ENCODE measurements around the gene GALK1. TPM values are rescaled to one million over a fixed set of nuclear protein-coding genes. Genes with fewer than 3 reads are reported as not detected.
A peak's percentile ranks its signal among the peaks of the same experiment; 100 is the strongest.

Gene GALK1
- total and polyA plus RNA-seq, 9 of the 15 experiments (the other 6 are each of a cell fraction or from before 2014, with no cell fraction given), result 0.45 to 51.6 (median 17.4) TPM

- 72% methylated on average over 16 of the region's 16 CpGs for WGBS (ENCODE audit: insufficient coverage, low coverage, missing lambda C conversion rate)
- Histone ChIP-seq H2AFZ (ENCODE audit: low read depth, low read length) (peak overlapping the region; percentile 92), H3K79me2 (ENCODE audit: control insufficient read depth, insufficient read depth, low read length) (no peaks in the 10 kb centered on the region), H3K4me1 (replicated peaks in 1 of 2; ENCODE audit: control insufficient read depth in 2 of 2, insufficient read depth in 2 of 2, low read length in 2 of 2) (peaks cover 12 to 38% of the 10 kb centered on the region in 2 experiments), H3K9ac (ENCODE audit: insufficient read depth in 1 of 2, low read depth in 2 of 2, low read length in 2 of 2) (peak overlapping the region; percentile 88 to 92), H3K4me2 (ENCODE audit: insufficient read depth, low read length) (peak overlapping the region; percentile 85), H3K36me3 (ENCODE audit: control insufficient read depth, insufficient read depth, low read length) (no peaks in the 10 kb centered on the region), H3K27ac (ENCODE audit: extremely low read depth, low read depth, low read length) (peak overlapping the region; percentile 59), H3K9me3 (replicated peaks; ENCODE audit: control insufficient read depth, insufficient read depth, low read depth, low read length) (no peaks in the 10 kb centered on the region), H4K20me1 (replicated peaks; ENCODE audit: control insufficient read depth, insufficient read depth, low read length) (no peaks in the 10 kb centered on the region; the same call in 1 of the 2 replicates), H3K27me3 (ENCODE audit: control insufficient read depth in 2 of 2, insufficient read depth in 2 of 2, low read length in 2 of 2) (no peaks in the 10 kb centered on the region), H3K9me1 (ENCODE audit: control insufficient read depth, insufficient read depth, low read length) (peaks cover 4% of the 10 kb centered on the region), H3K4me3 (peak overlapping the region; percentile 74)
- intact Hi-C loops (cut with micrococcal nuclease) (loop anchor here (5.0 kb wide), 1 partner anchor 83 kb away; no protein-coding TSS in a partner anchor), in situ Hi-C loops (cut with MboI) (no loop called here)
- peak; percentile 9 for ATAC-seq
- BruUV-seq (replicated peaks), result no TSS peak
- TF ChIP-seq CEBPG (CRISPR knock-in tag; IDR thresholded peaks at IDR 0.05) (peak; percentile 8; the same call in 1 of the 2 replicates), CEBPG (tag; conservative IDR thresholded peaks at IDR 0.05 in 1 of 2, IDR thresholded peaks at IDR 0.05 in 1 of 2) (no peak), SPI1 (IDR thresholded peaks at IDR 0.05; ENCODE audit: borderline replicate concordance, low read depth, low read length) (no peak), ELF1 (tag; IDR thresholded peaks at IDR 0.05) (no peak), SP1 (CRISPR knock-in tag; IDR thresholded peaks at IDR 0.05) (no peak), ESRRA (IDR thresholded peaks at IDR 0.05; ENCODE audit: borderline replicate concordance, low read depth) (peak; percentile 77), KDM1A (IDR thresholded peaks at IDR 0.05) (peak in 1 of 2 experiments; percentile 48; a peak in 1 of 4 replicates), NFATC3 (IDR thresholded peaks at IDR 0.05) (no peak), TFAP4 (CRISPR knock-in tag; IDR thresholded peaks at IDR 0.05; ENCODE audit: borderline replicate concordance) (0 out of 2 replicates have a peak, but pooled peaks have one; percentile 10), BCOR (IDR thresholded peaks at IDR 0.05) (peak; percentile 41; the same call in 1 of the 2 replicates), FOXK1 (CRISPR knock-in tag; IDR thresholded peaks at IDR 0.05; ENCODE audit: borderline replicate concordance) (no peak), ASH1L (IDR thresholded peaks at IDR 0.05; ENCODE audit: borderline replicate concordance, low read depth, partially characterized antibody) (no peak), FOXA3 (CRISPR knock-in tag; conservative IDR thresholded peaks at IDR 0.05 in 1 of 2, IDR thresholded peaks at IDR 0.05 in 1 of 2) (peak in 1 of 2 experiments; percentile 34; a peak in 1 of 4 replicates)
- POLR2A ChIA-PET, result interaction anchor here (0.6 to 14.7 kb wide), 7 partner anchors 10 to 91 kb away, joined by 3 to 464 read pairs (median 4); partner anchors contain the start of gene WBP2
- FAIRE-seq, result peak; percentile 15
- peak in 2 of 4 experiments; percentile 50 to 56 for DNase-seq (ENCODE audit: extremely low read depth in 1 of 4, low spot score in 3 of 4)
- CTCF ChIA-PET (ENCODE audit: low intra/inter-chr PET ratio), result interaction anchor here (0.6 to 1.9 kb wide), 3 partner anchors 65 to 241 kb away, joined by 3 to 5 read pairs (median 3); no protein-coding TSS in a partner anchor
Observed at GRCh38 chr17:75763613-75764416, 1.2 kb downstream of the GALK1 start.

Data from K562 (cell line).